ENCODE measurements around the gene INSRR.

Gene INSRR

DNA sequence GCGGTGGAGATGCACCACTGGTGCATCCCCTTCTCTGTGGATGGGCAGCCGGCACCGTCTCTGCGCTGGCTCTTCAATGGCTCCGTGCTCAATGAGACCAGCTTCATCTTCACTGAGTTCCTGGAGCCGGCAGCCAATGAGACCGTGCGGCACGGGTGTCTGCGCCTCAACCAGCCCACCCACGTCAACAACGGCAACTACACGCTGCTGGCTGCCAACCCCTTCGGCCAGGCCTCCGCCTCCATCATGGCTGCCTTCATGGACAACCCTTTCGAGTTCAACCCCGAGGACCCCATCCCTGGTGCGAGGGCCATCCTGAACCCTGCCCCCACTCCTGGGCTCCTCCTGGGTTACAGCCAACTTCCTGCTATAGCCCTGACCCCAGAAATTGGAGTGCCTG lies 14.7 kb upstream of the INSRR start:
- DNase-seq, result no peak

GRCh38 chr1:156869455-156869854 lies 10.5 kb upstream of the INSRR start:
- DNase-seq, result no peak

GRCh38 chr1:156868341-156868740 lies 9.4 kb upstream of the INSRR start:
- no peak for DNase-seq

- DNase-seq, result no peak
These were observed 7.5 kb upstream of the INSRR start for GRCh38 chr1:156866249-156866909.

- no peak for DNase-seq
These were observed 6.9 kb upstream of the INSRR start for GRCh38 chr1:156865865-156866248.

DNA sequence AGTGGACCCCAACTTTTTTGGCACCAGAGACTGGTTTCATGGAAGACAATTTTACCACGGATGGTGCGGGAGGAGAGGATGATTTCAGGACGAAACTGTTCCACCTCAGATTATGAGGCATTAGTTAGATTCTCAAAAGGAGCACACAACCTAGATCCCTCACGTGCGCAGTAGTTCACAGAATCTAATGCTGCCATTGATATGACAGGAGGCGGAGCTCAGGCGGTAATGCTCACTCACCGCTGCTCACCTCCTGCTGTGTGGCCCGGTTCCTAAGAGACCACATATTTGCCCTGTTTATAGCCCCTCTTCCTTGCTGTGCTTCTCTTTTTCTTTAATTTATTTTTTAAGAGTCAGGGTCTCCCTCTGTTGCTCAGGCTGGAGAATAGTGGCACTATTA lies 6.3 kb upstream of the INSRR start:
- DNase-seq, result no peak

DNA sequence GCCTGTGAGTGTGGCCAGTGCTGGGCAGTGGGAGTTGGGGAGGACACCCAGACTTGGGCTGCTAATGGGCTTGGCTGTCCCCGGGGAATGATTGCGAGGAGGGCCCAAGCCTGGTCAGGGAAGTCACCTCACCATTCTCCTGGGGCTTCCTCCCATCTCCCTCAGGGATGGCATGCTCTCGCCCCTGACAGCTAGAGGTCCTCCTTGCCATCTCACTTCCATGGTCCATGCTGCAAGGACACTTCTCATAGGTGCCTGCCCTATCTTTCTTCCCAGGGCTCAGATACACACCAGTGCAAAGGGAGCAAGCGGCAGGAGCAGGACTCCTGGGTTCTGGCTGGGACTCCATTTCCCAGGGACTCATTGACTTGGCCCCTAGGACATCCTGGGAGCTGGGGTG lies 5.9 kb upstream of the INSRR start:
- no peak for DNase-seq

DNA sequence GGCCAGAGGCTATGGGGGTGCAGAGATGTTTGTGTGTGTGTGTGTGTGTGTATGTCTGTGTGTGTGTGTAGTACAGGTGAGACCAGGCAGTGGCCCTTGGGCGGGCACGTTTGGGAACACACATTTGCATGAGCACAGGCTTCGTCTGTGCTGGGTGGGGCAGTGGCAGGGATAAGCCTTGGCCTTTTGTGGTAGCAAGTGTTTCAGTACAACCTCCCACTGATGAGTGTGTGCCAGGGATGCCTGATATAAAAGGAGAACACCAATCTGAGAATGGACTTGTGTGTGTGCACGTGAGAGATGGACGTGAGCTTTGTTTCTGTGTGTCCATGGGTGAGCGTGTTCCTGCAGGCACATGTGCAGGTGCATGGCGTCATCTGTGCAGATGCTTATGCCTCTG lies 4.7 kb upstream of the INSRR start:
- no peak for DNase-seq

DNA sequence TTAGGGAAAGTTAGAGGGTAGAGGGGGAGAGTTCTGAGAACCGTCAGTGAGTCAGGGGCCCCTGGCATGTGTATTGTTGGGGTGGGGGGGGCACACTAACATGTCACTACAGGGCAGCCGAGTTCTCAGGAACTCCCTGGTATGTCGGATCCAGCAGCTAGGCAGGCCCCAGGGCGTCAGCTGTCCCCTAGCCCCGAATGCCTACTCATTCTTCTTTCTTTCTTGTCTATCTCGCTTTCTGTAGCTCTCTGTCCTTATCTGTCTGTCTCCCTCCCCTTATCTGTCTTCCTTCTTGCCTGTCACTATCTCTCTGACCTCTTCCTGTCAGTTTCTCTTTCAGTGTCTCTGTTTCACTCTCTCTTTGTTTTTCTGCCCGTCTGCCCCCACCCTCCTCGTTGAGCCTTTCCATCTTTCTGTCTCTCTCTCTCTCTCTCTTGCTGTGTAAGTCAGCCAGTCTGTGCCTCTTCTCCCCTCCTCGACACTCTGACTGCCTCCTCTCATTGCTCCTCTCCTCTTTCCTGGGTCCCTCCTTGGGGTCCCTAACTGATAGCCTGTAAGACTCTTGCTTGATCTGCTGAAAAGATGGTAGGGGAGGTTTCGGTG lies 4.2 kb upstream of the INSRR start:
- DNase-seq, result no peak

DNA sequence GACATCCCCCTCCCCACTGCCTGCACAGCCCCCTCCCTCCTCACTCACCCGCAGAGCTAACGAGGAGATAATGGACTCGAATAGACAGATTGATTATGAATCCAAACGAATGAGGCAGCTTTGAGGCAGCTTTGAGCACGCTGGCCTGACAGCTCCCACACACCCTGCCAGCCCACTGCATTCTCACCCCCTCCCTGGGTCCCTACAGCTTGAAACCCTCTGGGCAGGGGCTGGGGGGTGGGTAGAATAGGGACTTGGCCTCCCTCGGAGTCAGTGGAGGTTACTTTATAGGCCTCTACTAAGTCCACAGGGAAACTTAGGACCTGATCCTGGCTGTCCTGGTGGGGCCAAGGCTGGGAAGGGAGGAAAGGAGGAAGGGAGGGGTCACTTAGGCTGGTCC lies 3.7 kb upstream of the INSRR start:
- DNase-seq, result no peak

DNA sequence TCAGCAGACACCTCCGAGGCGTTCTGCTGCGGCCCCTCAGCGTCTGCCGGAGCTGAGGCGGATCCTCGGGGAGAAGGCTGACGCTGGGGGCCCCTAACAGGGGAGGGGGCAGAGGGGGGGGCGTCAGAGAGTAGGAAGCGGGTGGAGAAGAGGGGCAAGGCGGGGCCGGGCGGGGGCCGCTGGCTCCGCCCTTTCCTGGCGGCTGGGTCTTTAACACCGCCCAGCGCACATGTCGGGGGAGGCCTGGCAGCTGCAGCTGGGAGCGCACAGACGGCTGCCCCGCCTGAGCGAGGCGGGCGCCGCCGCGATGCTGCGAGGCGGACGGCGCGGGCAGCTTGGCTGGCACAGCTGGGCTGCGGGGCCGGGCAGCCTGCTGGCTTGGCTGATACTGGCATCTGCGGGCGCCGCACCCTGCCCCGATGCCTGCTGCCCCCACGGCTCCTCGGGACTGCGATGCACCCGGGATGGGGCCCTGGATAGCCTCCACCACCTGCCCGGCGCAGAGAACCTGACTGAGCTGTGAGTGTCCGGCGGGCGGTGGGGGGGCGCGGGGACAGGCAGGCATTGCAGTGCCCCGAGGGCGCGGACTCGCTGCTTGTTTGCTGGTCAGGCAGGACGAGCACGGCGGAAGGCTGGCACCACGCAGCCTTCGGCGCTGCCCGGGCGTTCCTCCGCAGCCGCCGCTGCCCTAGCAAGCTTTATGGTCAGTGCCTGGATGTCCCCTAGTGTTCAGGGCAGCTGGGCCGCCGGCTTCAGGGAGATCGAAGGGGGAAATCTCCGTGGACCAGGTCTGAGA lies 1.9 kb upstream of the INSRR start, which contains the start of gene NTRK1:
TSS of gene NTRK1 (plus strand) at position 238 of the 796 bp plus-strand sequence. CDS start at position 308, 70 bp downstream.
- DNase-seq, result peak; percentile 32

GRCh38 chr1:156860113-156860627 lies 1.3 kb upstream of the INSRR start:
- DNase-seq, result peak; percentile 30

DNA sequence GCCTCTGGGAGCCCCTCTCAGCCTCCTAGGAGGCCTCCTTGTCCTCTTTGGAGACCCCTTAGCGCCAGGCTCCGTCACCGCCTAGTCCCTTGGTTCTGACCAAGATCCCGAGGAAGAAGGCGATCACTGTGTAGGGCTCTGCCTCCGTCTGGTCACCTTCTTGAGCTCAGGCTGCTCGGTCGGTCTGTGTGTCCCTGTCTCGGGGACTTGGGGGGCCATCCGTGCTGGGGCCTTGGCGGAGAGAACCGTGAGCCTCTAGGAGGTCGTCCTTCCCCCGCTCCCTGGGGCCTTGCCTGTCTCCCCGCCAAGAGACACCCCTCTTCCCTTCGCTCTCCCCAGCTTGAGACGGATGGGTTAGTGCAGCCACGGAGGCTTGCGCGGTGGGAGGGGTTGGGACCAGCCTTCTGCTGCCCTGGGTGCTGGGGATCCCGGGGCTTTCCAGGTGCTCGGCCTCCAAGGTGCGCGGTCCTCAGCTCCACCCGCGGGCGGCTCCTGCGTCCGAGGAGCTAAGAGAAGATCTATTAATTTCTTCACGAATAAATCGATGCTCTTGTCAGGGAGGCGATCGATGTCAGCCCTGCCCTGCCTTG lies 701 bp upstream of the INSRR start:
- no peak for DNase-seq

- DNase-seq, result no peak
These were observed 361 bp downstream of the INSRR start for GRCh38 chr1:156858555-156858956.

GRCh38 chr1:156857532-156857931 lies 1.4 kb downstream of the INSRR start:
- DNase-seq, result no peak

DNA sequence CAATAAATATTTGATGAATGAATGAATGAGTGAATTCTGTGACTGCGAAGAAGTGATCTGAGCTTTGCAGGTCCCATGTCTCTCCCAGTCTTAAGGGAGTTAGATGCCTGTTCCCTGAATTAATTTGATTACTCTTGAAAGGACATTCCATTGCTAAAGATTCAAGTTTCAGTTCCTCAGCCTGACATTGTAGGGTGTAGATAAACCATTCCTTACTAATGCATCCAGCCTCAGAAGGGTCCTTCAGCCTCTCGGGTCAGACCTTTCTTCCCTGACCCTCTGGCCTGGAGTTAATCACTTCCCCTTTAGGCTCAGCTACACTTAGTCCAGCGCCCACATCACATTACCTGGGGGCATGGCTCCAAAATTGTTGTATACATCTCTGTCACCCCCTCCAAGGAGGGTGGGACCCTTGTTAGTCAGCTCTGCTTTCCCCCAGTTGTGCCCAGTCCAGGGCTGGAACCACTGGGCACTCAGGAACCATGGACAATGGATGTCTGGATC lies 2.6 kb downstream of the INSRR start:
- DNase-seq, result no peak

GRCh38 chr1:156854634-156855033 lies 4.3 kb downstream of the INSRR start:
- no peak for DNase-seq

DNA sequence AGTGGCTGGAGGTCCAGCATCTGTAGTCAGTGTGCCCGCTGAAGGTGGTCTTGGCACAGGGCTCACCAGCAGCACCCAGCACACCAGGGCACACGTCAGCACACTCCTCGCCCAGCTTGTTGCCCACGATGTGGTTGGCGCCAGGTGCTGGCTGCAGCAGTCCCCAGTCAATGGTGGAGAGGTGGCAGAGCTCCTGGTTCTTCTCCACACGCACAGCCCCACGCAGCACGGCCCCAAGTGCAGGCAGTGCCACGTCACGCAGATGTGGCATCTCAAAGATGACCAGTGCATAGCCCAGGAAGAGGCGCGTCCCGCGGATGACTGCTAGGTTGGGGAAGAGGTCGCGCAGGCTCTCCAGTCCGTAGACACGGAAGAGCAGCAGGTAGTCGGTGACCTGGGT lies 5.2 kb downstream of the INSRR start:
- no peak for DNase-seq

DNA sequence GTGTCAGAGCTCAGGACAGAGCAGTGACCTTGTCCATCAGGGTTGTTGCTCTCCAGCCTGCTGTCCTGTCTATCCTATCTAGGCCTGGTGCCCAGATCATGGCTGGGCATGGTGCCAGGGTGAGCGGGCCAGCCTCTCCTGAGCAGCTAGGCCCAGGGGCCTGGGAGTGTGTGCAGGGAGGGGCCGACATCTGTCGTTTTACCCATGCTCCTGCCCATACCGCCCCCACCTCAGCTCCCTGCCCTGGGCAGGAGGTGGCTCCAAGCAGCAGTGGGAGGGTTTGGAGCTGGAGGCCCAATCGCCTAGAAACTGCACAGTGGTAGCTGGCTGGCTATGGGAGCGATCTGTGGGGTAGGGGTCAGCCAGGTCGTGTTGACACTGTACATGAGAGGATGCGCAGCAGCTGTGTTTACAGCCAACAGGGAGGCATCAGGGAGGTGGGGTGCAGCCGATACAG lies 6.5 kb downstream of the INSRR start:
- no peak for DNase-seq

DNA sequence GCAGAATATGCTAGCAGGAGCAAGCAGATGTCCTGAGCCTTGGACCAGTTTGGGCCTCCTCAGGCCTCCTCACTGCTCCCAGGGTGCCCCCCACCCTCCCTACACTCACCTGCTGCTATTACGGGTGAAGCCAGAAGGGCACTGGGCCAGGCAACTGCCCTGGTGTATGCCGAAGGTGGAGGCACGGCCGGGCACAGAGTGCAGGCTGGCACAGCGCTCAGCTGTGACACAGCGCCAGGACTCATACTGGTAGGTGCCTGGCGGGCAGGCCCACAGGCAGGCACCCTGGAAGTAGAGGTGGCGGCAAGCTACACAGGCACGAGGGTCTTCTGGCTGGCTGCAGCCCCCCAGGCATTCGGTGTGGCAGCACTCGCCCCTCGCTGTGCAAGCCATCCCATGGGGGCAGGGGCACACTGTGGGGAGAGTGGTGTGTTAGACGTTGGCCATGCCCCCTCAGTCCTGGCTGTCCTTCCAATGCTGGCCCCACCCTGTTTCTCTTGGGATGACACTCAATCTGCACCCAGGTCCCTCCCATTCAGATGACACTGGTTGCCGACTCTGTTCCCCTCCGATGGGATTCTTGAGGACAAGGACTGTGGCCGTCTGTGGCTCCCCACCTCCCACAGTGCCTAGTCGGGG lies 7.0 kb downstream of the INSRR start:
- DNase-seq, result no peak

DNA sequence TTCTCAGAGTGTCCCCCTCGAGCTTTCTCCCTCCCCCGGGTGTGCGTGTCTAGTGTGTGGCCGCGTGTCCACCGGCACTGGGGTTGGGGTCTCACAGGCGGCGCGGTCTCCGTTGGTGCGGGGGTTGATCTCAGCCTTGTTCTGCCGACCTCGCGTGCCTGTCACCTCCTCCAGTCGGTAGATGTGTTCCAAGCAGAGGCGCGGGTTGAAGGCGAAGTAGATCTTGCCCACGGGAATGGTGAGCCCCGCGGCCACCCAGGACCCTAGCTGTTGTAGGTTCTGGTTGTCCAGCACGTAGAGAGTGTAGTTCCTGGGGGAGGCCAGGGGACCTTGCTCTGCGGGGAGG lies 9.8 kb downstream of the INSRR start:
- DNase-seq, result no peak

- DNase-seq, result no peak
These were observed 10.3 kb downstream of the INSRR start for GRCh38 chr1:156848461-156849150.
